ENCODE measurements around the gene NLRP12. TPM values are rescaled to one million over a fixed set of nuclear protein-coding genes. Genes with fewer than 3 reads are reported as not detected.

NLRP12 gene
- total and polyA plus RNA-seq, 2 donors (not counting 3 experiments of a cell fraction or from before 2014, with no cell fraction given) = 0.46 to 0.73 TPM

- no peak for FAIRE-seq
- Histone ChIP-seq H3K4me3 (replicated peaks in 1 of 3; ENCODE audit: insufficient read depth in 1 of 3, low read depth in 1 of 3, low read length in 3 of 3) (no peak overlapping the region), H4K20me1 (replicated peaks; ENCODE audit: control insufficient read depth, extremely low read depth, insufficient read depth, low read length) (no peaks in the 10 kb centered on the region), H3K4me2 (ENCODE audit: insufficient read depth, low read length) (no peak overlapping the region), H3K9me3 (replicated peaks; ENCODE audit: control insufficient read depth, insufficient read depth, low read length) (no peaks in the 10 kb centered on the region), H3K4me1 (ENCODE audit: control insufficient read depth, extremely low read depth, insufficient read depth, low read length) (no peaks in the 10 kb centered on the region), H3K27ac (ENCODE audit: insufficient read depth, low read depth, low read length) (no peak overlapping the region), H2AFZ (ENCODE audit: low read depth, low read length) (no peak overlapping the region), H3K79me2 (ENCODE audit: control insufficient read depth, insufficient read depth, low read length) (no peaks in the 10 kb centered on the region), H3K36me3 (ENCODE audit: control insufficient read depth in 2 of 2, extremely low read depth in 1 of 2, insufficient read depth in 2 of 2, low read length in 2 of 2) (no peaks in the 10 kb centered on the region), H3K9me1 (replicated peaks; ENCODE audit: control insufficient read depth, extremely low read depth, insufficient read depth, low read length) (no peaks in the 10 kb centered on the region), H3K9ac (replicated peaks; ENCODE audit: extremely low read depth, insufficient read depth, low read length) (no peak overlapping the region), H3K27me3 (ENCODE audit: control insufficient read depth in 2 of 2, insufficient read depth in 2 of 2, low read length in 2 of 2) (no peaks in the 10 kb centered on the region)
- ChIA-PET POLR2A (no interaction called here), CTCF (interaction anchor here (1.3 to 2.0 kb wide), 2 partner anchors 11 to 27 kb away, joined by 7 to 8 read pairs; no protein-coding TSS in a partner anchor)
- DNase-seq (ENCODE audit: low read depth, low spot score) = no peak
- TF ChIP-seq CTCF (IDR thresholded peaks at IDR 0.05; ENCODE audit: extremely low read depth in 1 of 2, insufficient read depth in 1 of 2, low read depth in 1 of 2, low read length in 2 of 2) = no peak
- no peak for TF ChIP-seq JUN (IDR thresholded peaks at IDR 0.05; ENCODE audit: borderline replicate concordance, insufficient read depth, insufficient read length, low read depth)
- TF ChIP-seq FOS (IDR thresholded peaks at IDR 0.05; ENCODE audit: borderline replicate concordance, insufficient read depth, low read length) = no peak
- TF ChIP-seq POLR2AphosphoS5 (IDR thresholded peaks at IDR 0.05; ENCODE audit: insufficient read depth, low read depth, low read length) = no peak
- intact Hi-C loops (cut with micrococcal nuclease) = no loop called here
- dilution Hi-C loops (cut with MboI; ENCODE audit: extremely low pct_ligation_motif_present, low sequenced_read_pairs) = no loop called here
- no TSS peak for BruUV-seq (replicated peaks)
Measured at GRCh38 chr19:53819861-53820260, 4.3 kb downstream of the NLRP12 start.

GRCh38 chr19:53818756-53819155 is 5.4 kb downstream of the NLRP12 start:
- H3K4me1 ChIP-seq (ENCODE audit: control insufficient read depth, extremely low read depth, insufficient read depth, low read length) = no peaks in the 10 kb centered on the region
- no peaks in the 10 kb centered on the region for H3K27me3 ChIP-seq (ENCODE audit: control insufficient read depth in 2 of 2, insufficient read depth in 2 of 2, low read length in 2 of 2)
- no peak overlapping the region for H3K27ac ChIP-seq (ENCODE audit: insufficient read depth, low read depth, low read length)
- H4K20me1 ChIP-seq (replicated peaks; ENCODE audit: control insufficient read depth, extremely low read depth, insufficient read depth, low read length) = no peaks in the 10 kb centered on the region
- dilution Hi-C loops (cut with MboI; ENCODE audit: extremely low pct_ligation_motif_present, low sequenced_read_pairs) (no loop called here), intact Hi-C loops (cut with micrococcal nuclease) (no loop called here)
- FAIRE-seq (no peak), DNase-seq (ENCODE audit: low read depth, low spot score) (no peak)
- no peaks in the 10 kb centered on the region for H3K9me1 ChIP-seq (replicated peaks; ENCODE audit: control insufficient read depth, extremely low read depth, insufficient read depth, low read length)
- POLR2A ChIA-PET = no interaction called here
- no peaks in the 10 kb centered on the region for H3K36me3 ChIP-seq (ENCODE audit: control insufficient read depth in 2 of 2, extremely low read depth in 1 of 2, insufficient read depth in 2 of 2, low read length in 2 of 2)
- no peak overlapping the region for H3K9ac ChIP-seq (replicated peaks; ENCODE audit: extremely low read depth, insufficient read depth, low read length)
- H3K4me3 ChIP-seq (replicated peaks in 1 of 3; ENCODE audit: insufficient read depth in 1 of 3, low read depth in 1 of 3, low read length in 3 of 3) = no peak overlapping the region
- H3K79me2 ChIP-seq (ENCODE audit: control insufficient read depth, insufficient read depth, low read length) = no peaks in the 10 kb centered on the region
- H2AFZ ChIP-seq (ENCODE audit: low read depth, low read length) = no peak overlapping the region
- TF ChIP-seq POLR2A (IDR thresholded peaks at IDR 0.05; ENCODE audit: low read depth, low read length) (no peak), CTCF (IDR thresholded peaks at IDR 0.05; ENCODE audit: extremely low read depth in 1 of 2, insufficient read depth in 1 of 2, low read depth in 1 of 2, low read length in 2 of 2) (no peak), JUN (IDR thresholded peaks at IDR 0.05; ENCODE audit: borderline replicate concordance, insufficient read depth, insufficient read length, low read depth) (no peak), POLR2AphosphoS5 (IDR thresholded peaks at IDR 0.05; ENCODE audit: insufficient read depth, low read depth, low read length) (no peak), FOS (IDR thresholded peaks at IDR 0.05; ENCODE audit: borderline replicate concordance, insufficient read depth, low read length) (no peak), MAX (IDR thresholded peaks at IDR 0.05; ENCODE audit: insufficient read depth, insufficient read length) (no peak), GATA2 (IDR thresholded peaks at IDR 0.05; ENCODE audit: insufficient read depth, insufficient read length, low read depth, low read length) (no peak), EZH2 (IDR thresholded peaks at IDR 0.05; ENCODE audit: borderline replicate concordance, low read depth, low read length, severe bottlenecking) (no peak), MYC (IDR thresholded peaks at IDR 0.05; ENCODE audit: low read depth, low read length) (no peak)
- no TSS peak for BruUV-seq (replicated peaks)
- H3K9me3 ChIP-seq (replicated peaks; ENCODE audit: control insufficient read depth, insufficient read depth, low read length) = no peaks in the 10 kb centered on the region
- H3K4me2 ChIP-seq (ENCODE audit: insufficient read depth, low read length) = no peak overlapping the region
- CTCF ChIA-PET = interaction anchor here (0.9 kb wide), 1 partner anchor 10 kb away, joined by 5 read pairs; no protein-coding TSS in a partner anchor
